ENCODE results near the gene TIMM10B. TPM values are rescaled to one million over a fixed set of nuclear protein-coding genes. Genes with fewer than 3 reads are reported as not detected.

TIMM10B gene
- polyA plus RNA-seq, 1 donor from 2014 or later = 24.9 TPM

DNA sequence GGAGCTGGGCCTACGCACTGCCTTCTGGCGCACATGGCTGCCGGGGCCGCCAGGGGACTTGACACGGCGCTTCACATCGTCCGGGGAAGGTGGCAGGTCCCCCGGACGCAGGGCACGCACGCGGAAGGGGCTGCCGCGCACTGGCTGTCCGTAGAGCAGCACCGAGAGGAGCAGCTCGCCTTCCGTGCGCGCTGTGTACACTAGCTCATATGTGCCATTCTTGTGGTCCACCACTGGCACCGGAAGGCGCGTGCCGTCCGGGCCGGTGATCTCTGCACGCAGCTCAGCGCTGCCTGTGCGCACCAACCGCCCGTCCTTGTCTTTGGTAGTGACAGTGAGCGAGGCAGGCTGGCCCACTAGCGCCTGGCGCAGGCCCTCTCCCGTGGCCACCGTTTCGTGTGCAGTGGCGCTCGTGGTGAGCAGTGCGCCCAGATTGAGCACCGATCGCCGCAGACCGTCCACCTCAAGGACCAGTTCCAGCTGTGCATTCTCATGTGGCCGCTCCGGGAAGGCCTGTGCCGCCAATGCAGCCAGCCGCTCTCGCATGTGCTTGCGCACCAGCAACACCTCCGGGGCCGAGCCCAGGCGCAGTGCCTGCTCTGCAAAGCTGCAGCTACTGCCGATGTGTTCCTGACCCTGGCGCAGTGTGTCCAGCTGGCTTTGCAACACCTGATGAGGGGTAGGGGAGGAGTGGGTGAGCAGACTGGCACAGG is 24.8 kb upstream of the TIMM10B start:
- Histone ChIP-seq H2AFZ (ENCODE audit: low read depth, low read length) (no peak overlapping the region), H3K9ac (ENCODE audit: low read length) (no peak overlapping the region), H3K4me3 (ENCODE audit: low read length) (no peak overlapping the region), H3K27ac (ENCODE audit: low read length) (no peak overlapping the region), H3K36me3 (ENCODE audit: insufficient read depth, low read length) (peaks cover 6% of the 10 kb centered on the region), H3K4me2 (ENCODE audit: low read length) (no peak overlapping the region), H3K9me2 (ENCODE audit: insufficient read depth, low read length) (no peaks in the 10 kb centered on the region), H4K20me1 (ENCODE audit: insufficient read depth) (no peaks in the 10 kb centered on the region), H3F3A (ENCODE audit: insufficient read depth, low read length, poor library complexity, severe bottlenecking) (no peaks in the 10 kb centered on the region), H3K79me2 (replicated peaks; ENCODE audit: insufficient read depth, low read length) (no peaks in the 10 kb centered on the region), H3K27me3 (ENCODE audit: insufficient read depth, low read depth, low read length) (no peaks in the 10 kb centered on the region), H3K9me3 (ENCODE audit: low read length) (no peaks in the 10 kb centered on the region)
- no peak for TF ChIP-seq EZH2 (IDR thresholded peaks at IDR 0.05; ENCODE audit: borderline replicate concordance, insufficient read depth, low read length, poor library complexity, severe bottlenecking)
- TF ChIP-seq REST (IDR thresholded peaks at IDR 0.05; ENCODE audit: borderline replicate concordance) = no peak
- no peak for TF ChIP-seq CTCF (IDR thresholded peaks at IDR 0.05; ENCODE audit: poor library complexity, severe bottlenecking)
- no peak for TF ChIP-seq RAD21 (conservative IDR thresholded peaks at IDR 0.05)
- TF ChIP-seq POLR2AphosphoS5 (IDR thresholded peaks at IDR 0.05) = no peak
- TF ChIP-seq SMC3 (conservative IDR thresholded peaks at IDR 0.05; ENCODE audit: poor library complexity) = no peak
- no peak for TF ChIP-seq TAF1 (IDR thresholded peaks at IDR 0.05; ENCODE audit: low read depth)
- TF ChIP-seq EP300 (conservative IDR thresholded peaks at IDR 0.05; ENCODE audit: poor library complexity, severe bottlenecking) = no peak
- TF ChIP-seq MXI1 (conservative IDR thresholded peaks at IDR 0.05; ENCODE audit: poor library complexity, severe bottlenecking) = no peak

- peaks cover 6% of the 10 kb centered on the region for H3K36me3 ChIP-seq (ENCODE audit: insufficient read depth, low read length)
- H3K9me3 ChIP-seq (ENCODE audit: low read length) = no peaks in the 10 kb centered on the region
- TF ChIP-seq EP300 (conservative IDR thresholded peaks at IDR 0.05; ENCODE audit: poor library complexity, severe bottlenecking) (no peak), REST (IDR thresholded peaks at IDR 0.05; ENCODE audit: borderline replicate concordance) (no peak), SMC3 (conservative IDR thresholded peaks at IDR 0.05; ENCODE audit: poor library complexity) (no peak), CTCF (IDR thresholded peaks at IDR 0.05; ENCODE audit: poor library complexity, severe bottlenecking) (no peak), EZH2 (IDR thresholded peaks at IDR 0.05; ENCODE audit: borderline replicate concordance, insufficient read depth, low read length, poor library complexity, severe bottlenecking) (no peak), POLR2AphosphoS5 (IDR thresholded peaks at IDR 0.05) (no peak), MXI1 (conservative IDR thresholded peaks at IDR 0.05; ENCODE audit: poor library complexity, severe bottlenecking) (no peak), TAF1 (IDR thresholded peaks at IDR 0.05; ENCODE audit: low read depth) (no peak), RAD21 (conservative IDR thresholded peaks at IDR 0.05) (no peak)
- H2AFZ ChIP-seq (ENCODE audit: low read depth, low read length) = no peak overlapping the region
- no peak overlapping the region for H3K9ac ChIP-seq (ENCODE audit: low read length)
- H4K20me1 ChIP-seq (ENCODE audit: insufficient read depth) = no peaks in the 10 kb centered on the region
- H3K4me3 ChIP-seq (ENCODE audit: low read length) = no peak overlapping the region
- H3K79me2 ChIP-seq (replicated peaks; ENCODE audit: insufficient read depth, low read length) = no peaks in the 10 kb centered on the region
- no peaks in the 10 kb centered on the region for H3K27me3 ChIP-seq (ENCODE audit: insufficient read depth, low read depth, low read length)
- no peaks in the 10 kb centered on the region for H3K9me2 ChIP-seq (ENCODE audit: insufficient read depth, low read length)
- H3K4me2 ChIP-seq (ENCODE audit: low read length) = no peak overlapping the region
- no peak overlapping the region for H3K27ac ChIP-seq (ENCODE audit: low read length)
- H3F3A ChIP-seq (ENCODE audit: insufficient read depth, low read length, poor library complexity, severe bottlenecking) = no peaks in the 10 kb centered on the region
Measured at GRCh38 chr11:6457581-6458320, 23.6 kb upstream of the TIMM10B start.

Measured in neural cell (in vitro differentiated cells).